Epithelial cell of prostate (primary cell): ENCODE data around the gene FRAT2.

Experiments used
- DNase-seq: peaks from one replicate; pipeline ENCODE4 v3.0.0-alpha.2; 2011; ENCODE audit warnings: low read depth, low spot score
- H3K27ac ChIP-seq: fragments of 450-650 bp; 2 replicates; pipeline ENCODE4 v1.5.1; 2017; ENCODE audit warnings: mild to moderate bottlenecking

Gene FRAT2

GRCh38 chr10:97328646-97329453 is 5.7 kb downstream of the FRAT2 start:
- no peak for DNase-seq
- no peak overlapping the region for H3K27ac ChIP-seq

GRCh38 chr10:97327348-97328294 is 6.9 kb downstream of the FRAT2 start:
- DNase-seq = no peak
- H3K27ac ChIP-seq = no peak overlapping the region

GRCh38 chr10:97325754-97326153 is 8.8 kb downstream of the FRAT2 start:
- H3K27ac ChIP-seq = no peak overlapping the region
- DNase-seq = no peak

GRCh38 chr10:97323501-97323900 is 11.0 kb downstream of the FRAT2 start:
- no peak for DNase-seq
- H3K27ac ChIP-seq = no peak overlapping the region

- H3K27ac ChIP-seq = no peak overlapping the region
Observed at GRCh38 chr10:97321804-97322190, 12.7 kb downstream of the FRAT2 start.

GRCh38 chr10:97321032-97321803 is 13.3 kb downstream of the FRAT2 start:
- H3K27ac ChIP-seq = no peak overlapping the region
- no peak for DNase-seq

More at GRCh38 chr10:97321804-97322190, 12.7 kb downstream of the FRAT2 start:
- no peak for DNase-seq

GRCh38 chr10:97320480-97321031 is 14.0 kb downstream of the FRAT2 start:
- DNase-seq = no peak
- H3K27ac ChIP-seq = no peak overlapping the region

GRCh38 chr10:97319671-97320479 is 14.7 kb downstream of the FRAT2 start:
- H3K27ac ChIP-seq = peak overlapping the region; percentile 69
- no peak for DNase-seq

- H3K27ac ChIP-seq = peak within 1 kb of the TSS; percentile 69
- peak; percentile 81 for DNase-seq
Observed at GRCh38 chr10:97318772-97319651, 15.5 kb downstream of the FRAT2 start, which contains the start of gene FRAT1. FRAT1 (plus strand) TSS chr10:97319271; CDS start chr10:97319454, 183 bp downstream.

- no peak for DNase-seq
- no peak overlapping the region for H3K27ac ChIP-seq
Observed at GRCh38 chr10:97314671-97315070, 19.9 kb downstream of the FRAT2 start.

GRCh38 chr10:97312897-97313296 is 21.6 kb downstream of the FRAT2 start:
- H3K27ac ChIP-seq = no peak overlapping the region
- DNase-seq = no peak

GRCh38 chr10:97311111-97311626 is 23.4 kb downstream of the FRAT2 start:
- no peak overlapping the region for H3K27ac ChIP-seq
- DNase-seq = no peak

GRCh38 chr10:97307866-97308780 is 26.4 kb downstream of the FRAT2 start:
- H3K27ac ChIP-seq = no peak overlapping the region

GRCh38 chr10:97307441-97307840 is 27.1 kb downstream of the FRAT2 start:
- no peak overlapping the region for H3K27ac ChIP-seq
- no peak for DNase-seq

More at GRCh38 chr10:97307866-97308780, 26.4 kb downstream of the FRAT2 start:
- DNase-seq = no peak

- no peak overlapping the region for H3K27ac ChIP-seq
- DNase-seq = no peak
Observed at GRCh38 chr10:97302088-97302791, 32.3 kb downstream of the FRAT2 start.

GRCh38 chr10:97300980-97301379 is 33.5 kb downstream of the FRAT2 start:
- H3K27ac ChIP-seq = no peak overlapping the region
- DNase-seq = no peak
